ENCODE measurements around the gene CATSPERZ. TPM values are rescaled to one million over a fixed set of nuclear protein-coding genes. Genes with fewer than 3 reads are reported as not detected.
"Not testable (repeated sequence)": the region's sequence is repeated elsewhere in the genome, so short reads cannot be mapped to it uniquely, and the experiment has no call there.

Gene CATSPERZ
- total RNA-seq, 2 donors from 2014 or later = 0.56 TPM; not detected in 1

DNA sequence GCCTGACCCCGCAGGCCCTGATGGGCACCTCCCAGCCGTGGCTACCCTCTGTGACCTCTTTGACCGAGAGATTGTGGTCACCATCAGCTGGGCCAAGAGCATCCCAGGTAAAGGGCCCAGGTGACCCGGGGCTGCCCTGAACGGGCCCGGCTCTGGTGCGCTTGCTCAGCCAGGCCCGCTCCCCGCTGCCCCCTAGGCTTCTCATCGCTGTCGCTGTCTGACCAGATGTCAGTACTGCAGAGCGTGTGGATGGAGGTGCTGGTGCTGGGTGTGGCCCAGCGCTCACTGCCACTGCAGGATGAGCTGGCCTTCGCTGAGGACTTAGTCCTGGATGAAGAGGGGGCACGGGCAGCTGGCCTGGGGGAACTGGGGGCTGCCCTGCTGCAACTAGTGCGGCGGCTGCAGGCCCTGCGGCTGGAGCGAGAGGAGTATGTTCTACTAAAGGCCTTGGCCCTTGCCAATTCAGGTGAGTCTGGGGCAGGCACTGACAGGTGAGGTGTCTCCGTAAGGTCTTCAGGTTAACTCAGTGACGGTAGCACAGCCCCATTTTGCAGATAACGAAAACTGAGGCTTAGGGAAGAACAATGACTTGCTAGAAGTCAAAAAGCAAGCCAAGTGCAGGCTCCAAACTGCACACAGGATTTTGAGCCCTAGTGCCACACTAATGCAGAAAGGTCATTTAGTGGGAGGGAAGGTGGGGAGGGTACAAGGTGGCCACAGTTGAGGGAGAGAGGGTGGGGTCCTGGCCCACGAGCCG lies 14.8 kb downstream of the CATSPERZ start:
- no peaks in the 10 kb centered on the region for H3K27me3 ChIP-seq
- no peak overlapping the region for H3K4me3 ChIP-seq
- H3K36me3 ChIP-seq = no peaks in the 10 kb centered on the region
- no peak overlapping the region for H3K9ac ChIP-seq (ENCODE audit: low read depth in 2 of 2, low read length in 2 of 2)
- intact Hi-C loops (cut with DNase I) = loop anchor here (5.0 kb wide), 1 partner anchor 42 kb away; the partner anchor contains the start of gene RPS6KA4
- TF ChIP-seq, protein P1, sequence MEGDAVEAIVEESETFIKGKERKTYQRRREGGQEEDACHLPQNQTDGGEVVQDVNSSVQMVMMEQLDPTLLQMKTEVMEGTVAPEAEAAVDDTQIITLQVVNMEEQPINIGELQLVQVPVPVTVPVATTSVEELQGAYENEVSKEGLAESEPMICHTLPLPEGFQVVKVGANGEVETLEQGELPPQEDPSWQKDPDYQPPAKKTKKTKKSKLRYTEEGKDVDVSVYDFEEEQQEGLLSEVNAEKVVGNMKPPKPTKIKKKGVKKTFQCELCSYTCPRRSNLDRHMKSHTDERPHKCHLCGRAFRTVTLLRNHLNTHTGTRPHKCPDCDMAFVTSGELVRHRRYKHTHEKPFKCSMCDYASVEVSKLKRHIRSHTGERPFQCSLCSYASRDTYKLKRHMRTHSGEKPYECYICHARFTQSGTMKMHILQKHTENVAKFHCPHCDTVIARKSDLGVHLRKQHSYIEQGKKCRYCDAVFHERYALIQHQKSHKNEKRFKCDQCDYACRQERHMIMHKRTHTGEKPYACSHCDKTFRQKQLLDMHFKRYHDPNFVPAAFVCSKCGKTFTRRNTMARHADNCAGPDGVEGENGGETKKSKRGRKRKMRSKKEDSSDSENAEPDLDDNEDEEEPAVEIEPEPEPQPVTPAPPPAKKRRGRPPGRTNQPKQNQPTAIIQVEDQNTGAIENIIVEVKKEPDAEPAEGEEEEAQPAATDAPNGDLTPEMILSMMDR (IDR thresholded peaks at IDR 0.05) = no peak
- DNase-seq = no peak
- H3K4me1 ChIP-seq = peaks cover 12% of the 10 kb centered on the region
- no peak overlapping the region for H3K27ac ChIP-seq
- H3K9me3 ChIP-seq = no peaks in the 10 kb centered on the region

DNA sequence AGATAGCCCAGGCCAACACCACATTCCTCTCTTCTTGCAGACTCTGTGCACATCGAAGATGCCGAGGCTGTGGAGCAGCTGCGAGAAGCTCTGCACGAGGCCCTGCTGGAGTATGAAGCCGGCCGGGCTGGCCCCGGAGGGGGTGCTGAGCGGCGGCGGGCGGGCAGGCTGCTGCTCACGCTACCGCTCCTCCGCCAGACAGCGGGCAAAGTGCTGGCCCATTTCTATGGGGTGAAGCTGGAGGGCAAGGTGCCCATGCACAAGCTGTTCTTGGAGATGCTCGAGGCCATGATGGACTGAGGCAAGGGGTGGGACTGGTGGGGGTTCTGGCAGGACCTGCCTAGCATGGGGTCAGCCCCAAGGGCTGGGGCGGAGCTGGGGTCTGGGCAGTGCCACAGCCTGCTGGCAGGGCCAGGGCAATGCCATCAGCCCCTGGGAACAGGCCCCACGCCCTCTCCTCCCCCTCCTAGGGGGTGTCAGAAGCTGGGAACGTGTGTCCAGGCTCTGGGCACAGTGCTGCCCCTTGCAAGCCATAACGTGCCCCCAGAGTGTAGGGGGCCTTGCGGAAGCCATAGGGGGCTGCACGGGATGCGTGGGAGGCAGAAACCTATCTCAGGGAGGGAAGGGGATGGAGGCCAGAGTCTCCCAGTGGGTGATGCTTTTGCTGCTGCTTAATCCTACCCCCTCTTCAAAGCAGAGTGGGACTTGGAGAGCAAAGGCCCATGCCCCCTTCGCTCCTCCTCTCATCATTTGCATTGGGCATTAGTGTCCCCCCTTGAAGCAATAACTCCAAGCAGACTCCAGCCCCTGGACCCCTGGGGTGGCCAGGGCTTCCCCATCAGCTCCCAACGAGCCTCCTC lies 15.7 kb downstream of the CATSPERZ start:
- Histone ChIP-seq H3K27ac (peak overlapping the region; percentile 99), H3K4me1 (peaks cover 12% of the 10 kb centered on the region)
- not testable (repeated sequence) for H3K9ac ChIP-seq (ENCODE audit: low read depth in 2 of 2, low read length in 2 of 2); H3K27me3 ChIP-seq; DNase-seq; H3K4me3 ChIP-seq; H3K36me3 ChIP-seq; H3K9me3 ChIP-seq
- intact Hi-C loops (cut with DNase I) = loop anchor here (5.0 kb wide), 1 partner anchor 41 kb away; the partner anchor contains the start of gene RPS6KA4

DNA sequence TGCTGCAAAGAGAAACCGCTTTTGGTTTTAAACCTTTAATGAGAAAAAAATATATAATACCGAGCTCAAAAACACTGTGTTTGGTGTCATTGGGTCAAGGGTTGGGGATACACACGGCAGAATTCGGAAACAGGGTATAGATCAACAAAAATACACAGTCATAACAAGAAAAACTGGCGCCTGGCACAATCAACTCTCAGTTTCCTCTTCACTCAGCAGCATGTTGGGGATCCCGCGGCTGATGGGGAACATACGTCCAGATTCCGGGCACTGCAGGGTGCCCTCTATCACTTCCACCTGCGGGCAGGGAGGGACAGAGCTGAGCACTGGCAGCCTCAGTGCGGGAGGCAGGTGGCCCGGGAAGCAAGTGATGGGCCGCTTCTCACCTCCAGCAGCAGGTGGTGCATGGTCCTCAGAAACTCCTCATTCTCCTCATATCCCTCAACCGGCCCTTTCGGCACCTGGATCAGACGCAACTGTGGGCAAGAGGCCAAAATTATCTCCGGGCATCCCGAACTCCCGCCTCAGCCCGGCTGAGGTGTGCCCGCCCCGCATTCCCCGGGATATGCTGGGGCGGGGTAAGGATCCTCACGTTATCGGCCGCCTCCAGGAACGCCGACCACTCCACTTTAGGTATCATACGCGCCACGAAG lies 16.6 kb downstream of the CATSPERZ start:
- H3K4me1 ChIP-seq = peaks cover 14% of the 10 kb centered on the region
- peak; percentile 77 for DNase-seq
- peak overlapping the region; percentile 99 for H3K27ac ChIP-seq
- TF ChIP-seq, protein P1 (IDR thresholded peaks at IDR 0.05) = no peak
- peak overlapping the region; percentile 82 to 97 for H3K9ac ChIP-seq (ENCODE audit: low read depth in 2 of 2, low read length in 2 of 2)
- intact Hi-C loops (cut with DNase I) = loop anchor here (5.0 kb wide), 1 partner anchor 41 kb away; the partner anchor contains the start of gene RPS6KA4
- no peaks in the 10 kb centered on the region for H3K36me3 ChIP-seq
- no peaks in the 10 kb centered on the region for H3K27me3 ChIP-seq
- no peaks in the 10 kb centered on the region for H3K9me3 ChIP-seq
- peak overlapping the region; percentile 76 for H3K4me3 ChIP-seq

DNA sequence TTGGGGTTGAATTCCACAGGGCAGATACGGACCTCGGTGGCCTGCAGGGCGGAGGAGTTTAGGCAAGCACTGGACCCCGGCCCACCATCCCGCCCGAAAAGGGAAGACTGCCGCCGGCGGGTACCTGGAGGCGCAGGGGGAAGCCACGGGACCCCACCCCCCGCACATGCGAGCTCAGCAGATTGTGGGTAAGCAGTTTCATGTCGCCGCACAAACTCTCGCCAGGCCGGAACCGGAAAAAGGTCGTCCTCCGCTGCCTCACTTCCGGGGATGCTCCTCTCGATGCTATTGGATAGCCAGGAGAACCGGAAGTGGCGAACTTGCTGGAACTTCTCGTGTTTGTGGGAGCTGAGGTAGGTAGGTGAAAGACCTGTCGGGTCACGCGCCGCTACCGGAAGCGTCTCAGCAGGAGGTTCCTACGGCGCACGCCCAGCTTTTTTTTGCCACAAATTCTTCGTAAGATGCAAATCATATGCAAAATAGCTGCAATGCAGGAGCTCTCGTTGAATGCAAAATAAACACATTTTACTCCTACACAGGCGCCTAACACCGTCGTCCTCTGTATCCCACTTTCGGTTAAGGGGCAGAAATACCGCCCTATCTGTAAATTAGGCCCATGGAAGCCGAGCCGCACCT lies 17.3 kb downstream of the CATSPERZ start, which contains the start of gene TRMT112:
TSS of gene TRMT112 (minus strand) at position 235 of the 636 bp plus-strand sequence. CDS start at position 202, 33 bp downstream.
- peak; percentile 98 for DNase-seq
- TF ChIP-seq, protein P1 (IDR thresholded peaks at IDR 0.05) = no peak
- Histone ChIP-seq H3K4me1 (peaks cover 20% of the 10 kb centered on the region), H3K36me3 (no peaks in the 10 kb centered on the region), H3K9ac (ENCODE audit: low read depth in 2 of 2, low read length in 2 of 2) (peak within 1 kb of the TSS; percentile 87 to 97), H3K27me3 (no peaks in the 10 kb centered on the region), H3K4me3 (peak within 1 kb of the TSS; percentile 76), H3K9me3 (no peaks in the 10 kb centered on the region), H3K27ac (peak within 1 kb of the TSS; percentile 99)
- intact Hi-C loops (cut with DNase I) = loop anchor here (5.0 kb wide), 1 partner anchor 40 kb away; the partner anchor contains the start of gene RPS6KA4

DNA sequence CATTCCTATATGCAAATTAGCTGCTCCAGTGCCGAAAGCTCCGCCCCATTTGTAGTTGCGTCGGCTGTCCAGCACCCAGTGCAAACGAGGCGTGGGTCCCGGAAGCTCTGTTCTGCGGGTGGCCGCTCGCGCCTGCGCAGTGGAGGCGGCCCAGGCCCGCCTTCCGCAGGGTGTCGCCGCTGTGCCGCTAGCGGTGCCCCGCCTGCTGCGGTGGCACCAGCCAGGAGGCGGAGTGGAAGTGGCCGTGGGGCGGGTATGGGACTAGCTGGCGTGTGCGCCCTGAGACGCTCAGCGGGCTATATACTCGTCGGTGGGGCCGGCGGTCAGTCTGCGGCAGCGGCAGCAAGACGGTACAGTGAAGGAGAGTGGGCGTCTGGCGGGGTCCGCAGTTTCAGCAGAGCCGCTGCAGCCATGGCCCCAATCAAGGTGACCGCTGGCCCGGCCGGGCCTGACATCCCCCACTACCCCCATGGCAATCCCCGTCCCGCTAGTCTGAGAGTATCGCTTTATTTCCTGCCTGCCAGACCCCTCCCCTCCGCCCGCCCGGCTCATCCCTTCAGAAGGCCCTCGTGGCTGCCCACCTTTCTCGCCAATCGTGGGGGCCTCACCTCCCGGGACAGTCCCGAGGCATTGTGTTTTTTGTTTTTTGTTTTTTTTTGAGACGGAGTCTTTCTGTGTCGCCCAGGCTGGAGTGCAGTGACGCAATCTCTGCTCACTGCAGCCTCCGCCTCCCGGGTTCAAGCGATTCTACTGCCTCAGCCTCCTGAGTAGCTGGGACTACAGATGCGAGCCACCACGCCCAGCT lies 18.0 kb downstream of the CATSPERZ start, which contains the start of gene PRDX5:
TSS of gene PRDX5 (plus strand) at position 161 of the 805 bp plus-strand sequence. CDS start at position 256, 95 bp downstream.
- Histone ChIP-seq H3K4me3 (peak within 1 kb of the TSS; percentile 76), H3K36me3 (no peaks in the 10 kb centered on the region), H3K9me3 (no peaks in the 10 kb centered on the region), H3K27me3 (no peaks in the 10 kb centered on the region), H3K9ac (ENCODE audit: low read depth in 2 of 2, low read length in 2 of 2) (peak within 1 kb of the TSS; percentile 87 to 97), H3K4me1 (peaks cover 22% of the 10 kb centered on the region), H3K27ac (peak within 1 kb of the TSS; percentile 99)
- TF ChIP-seq, protein P1 (IDR thresholded peaks at IDR 0.05) = peak; percentile 24
- peak; percentile 96 for DNase-seq
- intact Hi-C loops (cut with DNase I) = loop anchor here (5.0 kb wide), 1 partner anchor 39 kb away; the partner anchor contains the start of gene RPS6KA4
